Stimulated activated naive CD4-positive, alpha-beta T cell treated with Interleukin-2 at 50 U/mL for 16 hours (primary cell): ENCODE data around the gene HACL1.
"Not testable (repeated sequence)": the region's sequence is repeated elsewhere in the genome, so short reads cannot be mapped to it uniquely, and the experiment has no call there.

Experiments used
- DNase-seq: peaks from one replicate; lab custom pipeline; 2025; lab: John Stamatoyannopoulos, UW

The HACL1 gene

GRCh38 chr3:15579051-15579450 is 22.3 kb downstream of the HACL1 start:
- no peak for DNase-seq

GRCh38 chr3:15578289-15578867 is 23.0 kb downstream of the HACL1 start:
- no peak for DNase-seq

DNA sequence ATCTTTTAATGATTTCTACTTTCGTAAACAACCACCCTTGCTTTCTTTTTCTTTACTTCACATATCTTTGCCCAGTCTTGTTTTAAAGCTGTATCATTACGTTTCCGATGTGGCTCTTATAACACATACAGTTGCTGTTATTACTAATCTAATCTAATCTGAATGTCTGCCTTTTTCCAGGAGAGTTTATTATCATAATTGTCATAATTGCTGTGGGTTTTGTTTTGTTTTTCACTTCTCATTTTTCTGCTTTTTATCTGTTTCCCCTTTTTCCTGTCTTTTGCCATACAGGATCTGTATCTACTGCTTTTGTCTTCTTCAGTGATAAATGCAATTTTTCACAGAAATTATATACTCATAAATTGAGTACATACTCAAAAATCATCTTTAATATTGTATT is 24.9 kb downstream of the HACL1 start:
- DNase-seq: no peak

DNA sequence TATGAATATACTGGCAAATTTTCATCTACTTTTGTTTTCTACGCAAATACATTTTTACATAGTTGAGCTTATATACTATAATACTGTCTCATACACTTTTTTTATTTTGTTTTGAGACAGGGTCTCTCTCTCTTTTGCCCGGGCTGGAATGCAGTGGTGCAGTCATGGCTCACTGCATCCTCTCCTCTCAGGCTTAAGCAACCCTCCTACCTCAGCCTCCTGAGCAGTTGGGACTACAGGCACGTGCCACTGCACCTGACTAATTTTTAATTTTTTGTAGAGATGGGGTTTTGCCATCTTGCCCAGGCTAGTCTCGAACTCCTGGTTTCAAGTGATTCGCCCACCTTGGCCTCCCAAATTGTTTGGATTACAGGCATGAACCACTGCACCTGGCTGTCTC is 25.9 kb downstream of the HACL1 start:
- DNase-seq: no peak

DNA sequence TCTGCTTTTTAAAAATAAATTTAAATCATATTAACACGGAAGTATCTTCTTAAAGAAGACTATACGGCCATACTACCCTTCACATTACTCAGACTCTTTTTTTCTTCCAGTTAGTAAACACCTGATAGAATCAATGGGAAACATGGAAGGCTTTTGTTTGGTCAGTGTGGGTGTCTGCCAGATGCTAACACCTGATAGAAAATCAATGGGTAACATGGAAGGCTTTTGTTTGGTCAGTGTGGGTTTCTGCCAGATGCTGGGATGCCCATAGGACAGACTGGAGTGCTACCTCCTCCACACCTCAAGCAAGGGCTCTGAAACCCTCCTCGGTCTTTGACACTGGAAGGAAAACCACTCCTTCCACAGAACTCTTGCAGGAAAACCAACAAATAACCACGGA is 29.2 kb downstream of the HACL1 start:
- no peak for DNase-seq

GRCh38 chr3:15563190-15563589 is 38.2 kb downstream of the HACL1 start:
- no peak for DNase-seq

DNA sequence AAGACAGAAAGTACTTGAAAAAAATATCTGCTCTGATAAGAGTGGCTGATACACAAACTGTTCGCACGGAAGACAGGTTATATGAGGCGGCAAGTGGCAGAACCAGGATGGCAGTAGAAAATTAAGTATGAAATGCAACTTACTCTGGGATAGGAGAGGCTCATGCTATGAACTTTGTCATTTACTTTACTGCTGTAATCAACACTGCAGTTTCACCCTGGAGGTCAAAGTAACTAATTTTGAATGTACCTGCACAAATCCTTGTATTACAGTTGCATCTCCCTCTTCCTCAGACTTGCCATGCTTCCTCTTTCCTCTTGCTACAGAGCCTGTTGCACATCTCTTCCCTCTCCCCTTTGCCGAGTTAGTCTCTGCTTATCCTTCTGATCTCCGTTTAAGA is 38.8 kb downstream of the HACL1 start:
- DNase-seq: no peak

- no peak for DNase-seq
Observed at GRCh38 chr3:15558581-15558980, 42.8 kb downstream of the HACL1 start.

DNA sequence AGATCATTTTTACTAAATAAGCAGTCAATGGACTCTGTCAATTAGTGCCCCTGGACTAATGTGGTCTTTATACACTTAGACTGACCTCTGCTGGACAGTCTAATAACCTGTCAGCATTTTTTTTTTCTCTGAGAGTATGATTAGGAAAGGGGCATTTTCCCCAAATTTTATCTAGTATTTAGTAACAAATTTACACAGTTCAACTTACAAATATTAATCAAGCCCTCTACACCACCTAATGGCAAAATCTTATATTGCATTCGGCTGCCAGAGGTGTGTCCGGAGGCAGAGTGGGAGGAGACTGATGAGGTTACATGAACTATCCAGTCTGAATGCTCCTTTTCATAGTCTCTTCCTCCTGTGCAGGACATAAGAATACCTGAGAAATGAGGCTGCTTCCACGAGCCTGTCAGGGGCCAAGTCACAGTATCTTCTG is 43.8 kb downstream of the HACL1 start:
- peak; percentile 23 for DNase-seq

- no peak for DNase-seq
Observed at GRCh38 chr3:15556512-15556911, 44.9 kb downstream of the HACL1 start.

DNA sequence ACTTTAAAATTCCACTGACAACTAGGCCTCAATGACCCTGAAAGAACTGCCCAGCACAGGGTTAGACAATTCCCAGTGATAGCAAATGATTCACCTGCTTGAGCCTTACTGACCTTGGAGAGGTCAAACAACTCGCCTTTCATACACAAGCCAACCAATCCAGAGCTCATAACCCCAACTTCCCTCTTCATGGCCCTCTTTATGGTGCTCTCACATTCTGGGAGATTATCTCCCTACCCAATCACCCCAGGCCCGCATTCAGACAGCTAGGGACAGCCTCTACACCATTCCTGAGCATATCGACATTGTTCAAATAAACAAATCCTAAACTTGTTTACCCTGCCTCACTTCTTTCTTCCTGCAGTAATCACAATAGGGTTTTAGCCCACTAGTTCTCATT is 47.6 kb downstream of the HACL1 start:
- DNase-seq: no peak

- no peak for DNase-seq
Observed at GRCh38 chr3:15551902-15552301, 49.5 kb downstream of the HACL1 start.

DNA sequence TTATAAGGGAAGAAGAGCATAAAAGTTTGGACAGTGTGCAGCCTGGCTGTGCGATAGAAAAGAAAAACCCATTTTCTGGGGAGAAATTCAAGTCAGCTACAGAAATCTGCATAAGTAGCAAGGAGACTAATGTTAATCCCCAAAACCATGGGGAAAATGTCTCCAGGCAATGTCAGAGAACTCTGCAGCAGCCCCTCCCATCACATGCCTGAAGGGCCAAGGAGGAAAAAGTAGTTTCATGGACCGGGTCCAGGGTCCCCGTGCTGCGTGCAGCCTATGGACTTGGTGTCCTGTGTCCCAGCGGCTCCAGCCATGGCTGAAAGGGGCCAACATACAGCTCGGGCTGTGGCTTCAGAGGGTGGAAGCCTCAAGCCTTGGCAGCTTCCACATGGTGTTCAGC is 51.5 kb downstream of the HACL1 start:
- no peak for DNase-seq

- DNase-seq: no peak
Observed at GRCh38 chr3:15542614-15543013, 58.8 kb downstream of the HACL1 start.

GRCh38 chr3:15541371-15541770 is 60.0 kb downstream of the HACL1 start:
- no peak for DNase-seq

DNA sequence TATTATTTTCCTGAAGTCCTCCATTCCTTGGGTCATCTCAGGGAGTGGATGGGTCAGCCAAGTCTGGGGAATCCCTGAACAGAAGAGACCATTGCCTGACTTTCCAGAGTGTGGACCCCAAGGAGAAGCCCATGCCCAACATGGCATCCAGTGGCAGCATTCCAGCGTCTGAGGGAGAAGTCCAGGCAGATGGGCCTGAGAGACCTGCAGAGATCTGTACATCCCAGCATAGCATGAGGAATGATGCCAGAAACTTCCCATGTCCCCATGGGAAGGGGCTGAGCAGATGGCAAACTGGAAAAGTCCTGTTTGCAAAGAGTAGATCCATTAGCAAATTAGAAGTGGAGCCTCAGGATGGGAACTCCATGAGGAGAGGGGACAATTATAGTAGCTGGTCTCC is 62.3 kb downstream of the HACL1 start:
- no peak for DNase-seq

DNA sequence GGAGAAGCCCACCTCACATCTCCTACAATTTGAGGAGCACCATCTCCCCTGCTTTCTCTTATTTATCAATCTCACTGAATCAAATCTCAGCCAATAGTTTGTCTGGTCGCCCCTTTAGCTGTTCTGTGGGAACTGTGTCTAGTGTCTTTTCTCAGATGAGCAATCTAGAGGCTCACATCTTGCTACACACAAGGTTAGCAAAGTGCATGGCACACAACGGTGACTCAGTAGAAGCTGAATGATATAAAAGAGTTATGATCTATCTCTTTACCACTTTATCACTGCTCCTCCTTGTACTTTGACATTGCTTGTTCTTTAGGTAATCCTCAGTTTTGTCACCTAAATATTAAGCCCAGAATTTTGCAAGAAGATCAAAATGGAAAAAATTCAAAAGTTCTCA is 63.0 kb downstream of the HACL1 start:
- no peak for DNase-seq

GRCh38 chr3:15536856-15537255 is 64.5 kb downstream of the HACL1 start:
- no peak for DNase-seq

- peak; percentile 48 for DNase-seq
Observed at GRCh38 chr3:15535732-15536131, 65.6 kb downstream of the HACL1 start.

GRCh38 chr3:15532614-15533013 is 68.8 kb downstream of the HACL1 start:
- not testable (repeated sequence) for DNase-seq

DNA sequence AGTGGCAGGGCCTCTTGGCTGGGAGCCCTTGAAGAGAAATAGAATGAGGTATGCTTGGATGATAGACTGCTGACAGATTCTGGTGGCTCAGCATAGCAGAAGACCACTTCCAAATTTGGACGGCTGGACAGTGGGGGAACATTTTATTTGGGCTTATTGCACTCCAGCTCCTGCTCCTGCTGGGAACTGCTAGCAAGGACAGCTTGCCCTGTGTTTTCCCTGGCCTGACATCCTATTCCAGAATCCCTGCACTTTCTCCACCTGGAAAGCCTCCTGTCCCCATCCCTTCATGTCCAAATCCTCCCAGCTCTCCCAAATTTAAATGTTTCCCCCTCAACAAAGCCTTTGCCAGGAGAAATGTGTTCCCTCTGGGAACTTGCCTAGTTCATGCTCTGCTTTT is 70.0 kb downstream of the HACL1 start:
- no peak for DNase-seq

DNA sequence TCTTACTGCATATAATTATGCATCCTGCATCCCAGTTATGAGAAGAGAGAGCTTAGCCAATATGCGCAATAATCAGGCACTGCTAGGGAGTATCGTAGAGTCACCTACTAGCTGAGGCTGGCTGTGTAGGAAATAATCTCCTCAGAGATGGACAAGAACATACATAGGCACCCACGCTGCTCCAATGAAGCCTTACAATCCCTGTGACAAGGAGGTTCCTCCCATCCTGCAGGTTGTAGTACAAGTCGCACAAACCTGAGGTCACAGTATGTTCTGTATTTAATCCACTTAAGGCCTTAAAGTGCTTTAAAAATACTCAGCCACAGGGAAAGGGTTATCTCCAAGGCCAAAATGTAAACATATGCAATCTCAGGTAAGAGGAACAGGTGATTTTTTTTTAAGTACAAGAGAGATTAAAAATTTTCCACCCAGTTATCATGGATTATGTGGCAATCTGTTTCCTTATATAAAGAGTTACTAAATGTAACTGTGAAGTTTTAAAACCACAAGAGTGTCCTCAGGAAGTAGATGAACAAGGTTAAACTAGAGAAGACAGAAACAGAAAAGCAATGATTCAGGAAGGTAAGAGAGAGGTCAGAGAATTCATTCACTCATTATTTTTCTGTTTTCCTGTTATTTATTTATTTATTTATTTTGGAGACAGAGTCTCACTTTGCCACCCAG is 72.4 kb downstream of the HACL1 start:
- DNase-seq: no peak

DNA sequence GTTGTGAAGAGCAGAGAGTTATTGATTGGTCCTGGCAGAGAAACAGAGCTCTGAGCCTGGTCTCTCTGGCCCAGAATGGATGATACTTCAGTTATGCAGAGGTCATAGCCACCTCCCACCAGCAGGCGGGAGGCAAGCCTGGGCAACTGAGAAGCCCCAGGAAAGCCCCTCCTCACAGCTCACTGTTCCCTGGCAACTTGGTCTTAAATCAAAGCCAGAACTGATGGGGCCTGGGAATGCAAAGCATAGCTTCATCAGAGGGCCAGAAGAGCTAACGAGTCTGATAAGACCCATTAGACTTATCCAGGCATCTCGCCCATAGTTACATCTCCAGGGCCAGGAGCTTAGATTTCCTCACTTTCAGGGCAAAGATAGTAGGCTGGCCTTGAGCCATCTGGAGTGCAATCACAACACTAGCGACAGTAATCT is 74.3 kb downstream of the HACL1 start:
- no peak for DNase-seq

GRCh38 chr3:15525790-15526189 is 75.6 kb downstream of the HACL1 start:
- DNase-seq: no peak
